Endodermal cell (in vitro differentiated cells): ENCODE results near the gene OR10D3. TPM values are rescaled to one million over a fixed set of nuclear protein-coding genes. Genes with fewer than 3 reads are reported as not detected.

Source experiments
- DNase-seq: peaks from one replicate; pipeline ENCODE4 v3.0.0-alpha.2; 2017
- H3K27ac ChIP-seq: 2 replicates; pipeline ENCODE4 v1.5.1; 2013; ENCODE audit warnings: mild to moderate bottlenecking, low read depth, low read length, moderate library complexity
- H3K27me3 ChIP-seq: 2 replicates; pipeline ENCODE4 v1.6.1; 2013; ENCODE audit warnings: mild to moderate bottlenecking, low read length, moderate library complexity; ENCODE audit not compliant: insufficient read depth, control insufficient read depth, poor library complexity, severe bottlenecking
- H3K36me3 ChIP-seq: 2 replicates; pipeline ENCODE4 v1.7.0; 2013; ENCODE audit warnings: mild to moderate bottlenecking, low read length, moderate library complexity; ENCODE audit not compliant: control insufficient read depth, insufficient read depth
- H3K4me1 ChIP-seq: one replicate; pipeline ENCODE4 v1.7.0; 2013; ENCODE audit warnings: low read length; ENCODE audit not compliant: control insufficient read depth, insufficient read depth
- H3K4me3 ChIP-seq: 2 replicates; pipeline ENCODE4 v1.5.1; 2013; ENCODE audit warnings: mild to moderate bottlenecking, low read length, moderate library complexity
- H3K9ac ChIP-seq: 2 replicates; pipeline ENCODE4 v1.6.1; 2013; ENCODE audit warnings: mild to moderate bottlenecking, low read length, moderate library complexity; ENCODE audit not compliant: poor library complexity, severe bottlenecking; ENCODE audit errors: extremely low read depth
- H3K9me3 ChIP-seq: 2 replicates; pipeline ENCODE4 v1.6.1; 2013; ENCODE audit warnings: mild to moderate bottlenecking, low read length, moderate library complexity; ENCODE audit not compliant: control insufficient read depth
- H3K27ac Mint-ChIP-seq: 2 replicates; pipeline ENCODE4 v1.8.0; 2020; ENCODE audit warnings: mixed read lengths
- H3K27me3 Mint-ChIP-seq: 2 replicates; pipeline ENCODE4 v1.8.0; 2021; ENCODE audit warnings: mild to moderate bottlenecking, mixed read lengths; ENCODE audit not compliant: insufficient read depth
- H3K36me3 Mint-ChIP-seq: 2 replicates; pipeline ENCODE4 v1.8.0; 2020; ENCODE audit warnings: low read depth, mixed read lengths
- H3K4me1 Mint-ChIP-seq: 2 replicates; pipeline ENCODE4 v1.8.0; 2020; ENCODE audit warnings: mixed read lengths
- H3K4me3 Mint-ChIP-seq: 2 replicates; pipeline ENCODE4 v1.8.0; 2020; ENCODE audit warnings: mild to moderate bottlenecking, moderate library complexity, mixed read lengths
- H3K9me3 Mint-ChIP-seq: 2 replicates; pipeline ENCODE4 v1.8.0; 2020; ENCODE audit warnings: mild to moderate bottlenecking, mixed read lengths
- WGBS, 2 experiments: methylation state at CpG; one replicate each; pipeline versions ENCODE4 v1.1.5 to v1.1.7; 2013; ENCODE audit warnings: missing lambda C conversion rate in 2 of 2, mixed read lengths in 1 of 2; ENCODE audit not compliant: insufficient coverage in 1 of 2, insufficient read length in 1 of 2; 5-methylcytosine and 5-hydroxymethylcytosine counted together
- total RNA-seq, 2 donors: library from RNA; stranded (reverse); fragmentation: NEBNext Ultra II Directional in 1 of 2; extraction: Animal tissue kit (Norgen Biotek cat#: 25700) in 1 of 2; gene quantifications; 2 replicates in 1 of 2; 3 replicates in 1 of 2; pipeline ENCODE4 v1.2.1, GENCODE V29; 2021
- TF ChIP-seq, protein P1 (sequence below): fragments of 200-600 bp; sonication (generic); conservative IDR thresholded peaks from 2 replicates; pipeline ENCODE4 v1.5.0; 2021; ENCODE audit warnings: antibody characterized with exemption, mild to moderate bottlenecking

OR10D3 gene
- total RNA-seq, 2 donors from 2014 or later: 0.37 TPM; not detected in 1

DNA sequence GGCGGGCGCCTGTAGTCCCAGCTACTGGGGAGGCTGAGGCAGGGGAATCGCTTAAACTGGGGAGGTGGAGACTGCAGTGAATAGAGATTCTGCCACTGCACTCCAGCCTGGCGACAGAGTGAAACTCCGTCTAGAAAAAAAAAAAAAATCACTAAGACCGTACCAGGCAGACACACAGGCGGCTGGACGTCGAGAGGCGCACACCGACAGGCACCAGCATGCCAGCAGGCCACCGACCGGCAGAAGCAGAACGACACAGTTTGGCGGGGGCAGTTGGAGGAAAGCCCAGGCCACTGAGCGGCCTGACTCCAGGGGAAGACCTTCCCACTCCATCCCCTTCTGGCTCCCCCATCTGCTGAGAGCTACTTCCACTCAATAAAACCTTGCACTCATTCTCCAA lies 17.5 kb downstream of the OR10D3 start:
- H3K27me3 Mint-ChIP-seq: peaks cover 1% of the 10 kb centered on the region
- no peaks in the 10 kb centered on the region for H3K36me3 Mint-ChIP-seq
- no peak overlapping the region for H3K4me3 ChIP-seq
- no peaks in the 10 kb centered on the region for H3K9me3 ChIP-seq
- no peaks in the 10 kb centered on the region for H3K36me3 ChIP-seq
- no peaks in the 10 kb centered on the region for H3K4me1 Mint-ChIP-seq
- no peaks in the 10 kb centered on the region for H3K4me1 ChIP-seq
- no peak overlapping the region for H3K9ac ChIP-seq
- WGBS, 2 experiments: 92 to 94% methylated on average over 10 to 16 of the region's 16 CpGs
- no peak overlapping the region for H3K27ac Mint-ChIP-seq
- no peak overlapping the region for H3K27ac ChIP-seq
- no peak overlapping the region for H3K4me3 Mint-ChIP-seq
- TF ChIP-seq, protein P1, sequence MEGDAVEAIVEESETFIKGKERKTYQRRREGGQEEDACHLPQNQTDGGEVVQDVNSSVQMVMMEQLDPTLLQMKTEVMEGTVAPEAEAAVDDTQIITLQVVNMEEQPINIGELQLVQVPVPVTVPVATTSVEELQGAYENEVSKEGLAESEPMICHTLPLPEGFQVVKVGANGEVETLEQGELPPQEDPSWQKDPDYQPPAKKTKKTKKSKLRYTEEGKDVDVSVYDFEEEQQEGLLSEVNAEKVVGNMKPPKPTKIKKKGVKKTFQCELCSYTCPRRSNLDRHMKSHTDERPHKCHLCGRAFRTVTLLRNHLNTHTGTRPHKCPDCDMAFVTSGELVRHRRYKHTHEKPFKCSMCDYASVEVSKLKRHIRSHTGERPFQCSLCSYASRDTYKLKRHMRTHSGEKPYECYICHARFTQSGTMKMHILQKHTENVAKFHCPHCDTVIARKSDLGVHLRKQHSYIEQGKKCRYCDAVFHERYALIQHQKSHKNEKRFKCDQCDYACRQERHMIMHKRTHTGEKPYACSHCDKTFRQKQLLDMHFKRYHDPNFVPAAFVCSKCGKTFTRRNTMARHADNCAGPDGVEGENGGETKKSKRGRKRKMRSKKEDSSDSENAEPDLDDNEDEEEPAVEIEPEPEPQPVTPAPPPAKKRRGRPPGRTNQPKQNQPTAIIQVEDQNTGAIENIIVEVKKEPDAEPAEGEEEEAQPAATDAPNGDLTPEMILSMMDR: no peak
- peaks cover 13% of the 10 kb centered on the region for H3K9me3 Mint-ChIP-seq
- DNase-seq: no peak
- no peaks in the 10 kb centered on the region for H3K27me3 ChIP-seq

DNA sequence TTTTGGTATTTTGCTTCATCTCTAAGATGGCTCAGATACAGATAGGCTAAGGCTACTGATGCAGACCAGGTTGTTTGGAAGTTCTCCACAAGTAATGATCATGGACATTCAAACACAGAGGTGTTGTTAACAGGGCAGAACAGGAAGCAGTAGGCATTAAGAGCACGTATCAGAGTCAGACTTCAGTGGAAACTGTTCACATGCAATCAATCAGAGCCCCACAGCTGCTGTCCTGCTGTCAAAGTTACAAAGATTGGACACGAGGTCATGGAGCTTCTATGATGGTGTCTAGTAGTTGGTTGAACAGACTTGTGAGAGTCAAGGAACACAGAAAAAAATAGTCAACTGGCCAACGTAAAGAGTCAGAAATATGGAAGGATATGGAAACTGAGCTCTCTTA lies 19.8 kb downstream of the OR10D3 start:
- H3K27me3 Mint-ChIP-seq: peaks cover 1% of the 10 kb centered on the region
- H3K27ac Mint-ChIP-seq: no peak overlapping the region
- WGBS, 2 experiments: 84 to 88% methylated on average over 3 of the region's 3 CpGs

DNA sequence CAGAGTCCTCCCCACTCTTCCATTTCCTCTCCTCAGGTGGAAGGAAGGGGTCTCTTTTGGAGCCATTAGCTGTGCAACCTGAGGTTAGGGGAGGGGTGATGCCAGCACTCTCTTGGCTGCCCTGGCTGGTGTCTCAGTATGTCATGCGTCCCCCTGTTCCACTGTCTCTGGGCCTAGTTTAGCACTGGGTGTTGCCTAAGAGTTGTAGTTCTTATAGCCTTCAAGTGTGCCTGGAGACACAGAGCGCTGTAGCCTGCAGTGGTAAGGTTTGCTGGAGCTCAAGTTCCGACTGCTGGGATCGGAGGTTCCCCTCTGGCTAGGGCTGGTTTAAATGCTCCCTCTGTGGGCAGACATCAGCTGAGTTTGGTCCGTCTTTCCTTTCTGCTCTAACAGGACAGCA lies 20.9 kb downstream of the OR10D3 start:
- no peaks in the 10 kb centered on the region for H3K9me3 ChIP-seq
- DNase-seq: no peak
- 88 to 100% methylated on average over 3 to 5 of the region's 5 CpGs for WGBS, 2 experiments
- no peaks in the 10 kb centered on the region for H3K4me1 Mint-ChIP-seq
- H3K27ac Mint-ChIP-seq: no peak overlapping the region
- H3K36me3 ChIP-seq: no peaks in the 10 kb centered on the region
- TF ChIP-seq, protein P1: peak; percentile 12
- H3K4me1 ChIP-seq: no peaks in the 10 kb centered on the region
- no peak overlapping the region for H3K4me3 Mint-ChIP-seq
- H3K27ac ChIP-seq: no peak overlapping the region
- H3K27me3 Mint-ChIP-seq: no peaks in the 10 kb centered on the region
- no peak overlapping the region for H3K9ac ChIP-seq
- H3K4me3 ChIP-seq: no peak overlapping the region
- H3K36me3 Mint-ChIP-seq: no peaks in the 10 kb centered on the region
- peaks cover 2% of the 10 kb centered on the region for H3K9me3 Mint-ChIP-seq
- H3K27me3 ChIP-seq: no peaks in the 10 kb centered on the region

More for the DNA sequence above, 19.8 kb downstream of the OR10D3 start:
- no peaks in the 10 kb centered on the region for H3K4me1 Mint-ChIP-seq
- DNase-seq: no peak
- TF ChIP-seq, protein P1: no peak
- H3K36me3 ChIP-seq: no peaks in the 10 kb centered on the region
- no peak overlapping the region for H3K4me3 Mint-ChIP-seq
- no peaks in the 10 kb centered on the region for H3K9me3 ChIP-seq
- H3K9ac ChIP-seq: no peak overlapping the region
- H3K9me3 Mint-ChIP-seq: peaks cover 11% of the 10 kb centered on the region
- H3K4me3 ChIP-seq: no peak overlapping the region
- no peaks in the 10 kb centered on the region for H3K36me3 Mint-ChIP-seq
- H3K27ac ChIP-seq: no peak overlapping the region
- H3K4me1 ChIP-seq: no peaks in the 10 kb centered on the region
- no peaks in the 10 kb centered on the region for H3K27me3 ChIP-seq
